Testis (tissue), 3 donors: ENCODE data around the gene LSM14A. TPM values are rescaled to one million over a fixed set of nuclear protein-coding genes. Genes with fewer than 3 reads are reported as not detected.

ENCODE experiments used
- DNase-seq: peaks from one replicate; pipeline ENCODE4 v3.0.0-alpha.2; 2019
- H3K27ac ChIP-seq, 2 donors: fragments of 200-600 bp; sonication (generic); one replicate each; pipeline ENCODE4 v1.5.1; 2019
- H3K27me3 ChIP-seq: fragments of 200-600 bp; sonication (generic); one replicate; pipeline ENCODE4 v1.5.1; 2019
- H3K36me3 ChIP-seq: fragments of 200-600 bp; sonication (generic); one replicate; pipeline ENCODE4 v1.5.1; 2017; ENCODE audit warnings: low read depth; ENCODE audit errors: missing control alignments
- H3K4me1 ChIP-seq: fragments of 200-600 bp; sonication (generic); one replicate; pipeline ENCODE4 v1.5.1; 2019
- H3K4me3 ChIP-seq, 2 donors: fragments of 200-600 bp; sonication (generic); one replicate each; pipeline ENCODE4 v1.5.1; 2017 to 2019
- H3K9me3 ChIP-seq: fragments of 200-600 bp; sonication (generic); one replicate; pipeline ENCODE4 v1.5.1; 2017
- POLR2A ChIP-seq: fragments of 450-650 bp; IDR thresholded peaks from one replicate; pipeline ENCODE4 v1.6.1; 2017; ENCODE audit warnings: antibody characterized with exemption, mild to moderate bottlenecking, moderate library complexity
- WGBS, 2 donors: methylation state at CpG; one replicate each; pipeline ENCODE4 v1.1.5; 2018; 5-methylcytosine and 5-hydroxymethylcytosine counted together
- intact Hi-C: fragments of 100-400 bp; cut with DNase I; formaldehyde crosslinking; loops from one replicate; pipeline ENCODE4 v1.15.1; 2023; ENCODE audit warnings: low total_unique reads
- polyA plus RNA-seq: library from polyadenylated mRNA; stranded (reverse); fragments of 350-450 nt; fragmentation: Illumina TruSeq; extraction: RNeasy Lipid Tissue Mini Kit (QIAGEN cat#74804); gene quantifications from one replicate; pipeline ENCODE4 v1.2.3, GENCODE V29; 2014; ENCODE audit warnings: low read depth, low replicate concordance; ENCODE audit not compliant: insufficient read depth
- total RNA-seq, 2 donors: library from RNA; depleted of rRNA; stranded (reverse); fragments of >200 nt; gene quantifications; one replicate each; pipeline ENCODE4 v1.2.3, GENCODE V29; 2016
- TF ChIP-seq, protein P1 (sequence below), 3 experiments: fragments of 450-650 bp in 2 of 3; fragments of 200-600 bp in 1 of 3; sonication (generic) in 1 of 3; IDR thresholded peaks; one replicate each; pipeline ENCODE4 v1.5.1; 2016 to 2019; ENCODE audit warnings: antibody characterized with exemption in 3 of 3, mild to moderate bottlenecking in 2 of 3, moderate library complexity in 1 of 3

LSM14A gene
- total and polyA plus RNA-seq, 3 donors from 2014 or later, result 122 to 192 (median 174) TPM

DNA sequence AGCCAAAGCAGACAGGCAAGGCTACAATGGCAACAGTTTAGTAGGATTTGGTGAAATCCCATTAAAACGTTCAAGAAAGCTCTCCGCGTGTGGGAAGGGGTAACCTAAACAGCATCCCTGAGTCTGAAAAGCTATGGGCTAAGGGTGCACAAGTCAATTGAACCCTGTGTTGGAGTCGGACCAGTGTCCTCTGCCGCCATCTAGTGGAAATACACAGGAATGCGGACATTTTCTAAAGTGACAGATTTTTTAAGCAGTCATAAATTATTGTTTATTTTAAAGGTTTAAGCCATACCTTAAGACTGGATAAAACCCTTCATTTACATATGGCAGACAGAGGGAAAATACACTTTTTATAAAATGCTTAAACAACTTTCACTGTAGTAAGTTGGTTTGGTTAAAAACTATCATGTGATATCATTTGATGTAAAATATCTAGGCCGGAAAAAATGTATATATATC lies 26.5 kb upstream of the LSM14A start:
- 18 to 19% methylated on average over 7 of the region's 7 CpGs for WGBS, 2 donors
- DNase-seq, result peak; percentile 67
- Histone ChIP-seq H3K27me3 (no peaks in the 10 kb centered on the region), H3K27ac (no peak overlapping the region), H3K4me1 (no peaks in the 10 kb centered on the region), H3K36me3 (no peaks in the 10 kb centered on the region), H3K4me3 (no peak overlapping the region), H3K9me3 (no peaks in the 10 kb centered on the region)
- TF ChIP-seq POLR2A, result no peak
- TF ChIP-seq, protein P1, sequence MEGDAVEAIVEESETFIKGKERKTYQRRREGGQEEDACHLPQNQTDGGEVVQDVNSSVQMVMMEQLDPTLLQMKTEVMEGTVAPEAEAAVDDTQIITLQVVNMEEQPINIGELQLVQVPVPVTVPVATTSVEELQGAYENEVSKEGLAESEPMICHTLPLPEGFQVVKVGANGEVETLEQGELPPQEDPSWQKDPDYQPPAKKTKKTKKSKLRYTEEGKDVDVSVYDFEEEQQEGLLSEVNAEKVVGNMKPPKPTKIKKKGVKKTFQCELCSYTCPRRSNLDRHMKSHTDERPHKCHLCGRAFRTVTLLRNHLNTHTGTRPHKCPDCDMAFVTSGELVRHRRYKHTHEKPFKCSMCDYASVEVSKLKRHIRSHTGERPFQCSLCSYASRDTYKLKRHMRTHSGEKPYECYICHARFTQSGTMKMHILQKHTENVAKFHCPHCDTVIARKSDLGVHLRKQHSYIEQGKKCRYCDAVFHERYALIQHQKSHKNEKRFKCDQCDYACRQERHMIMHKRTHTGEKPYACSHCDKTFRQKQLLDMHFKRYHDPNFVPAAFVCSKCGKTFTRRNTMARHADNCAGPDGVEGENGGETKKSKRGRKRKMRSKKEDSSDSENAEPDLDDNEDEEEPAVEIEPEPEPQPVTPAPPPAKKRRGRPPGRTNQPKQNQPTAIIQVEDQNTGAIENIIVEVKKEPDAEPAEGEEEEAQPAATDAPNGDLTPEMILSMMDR (IDR thresholded peaks at IDR 0.05), result peak; percentile 71 to 77 (median 72)
- intact Hi-C loops, result loop anchor here (10.0 kb wide), 1 partner anchor 371 kb away; no protein-coding TSS in a partner anchor

DNA sequence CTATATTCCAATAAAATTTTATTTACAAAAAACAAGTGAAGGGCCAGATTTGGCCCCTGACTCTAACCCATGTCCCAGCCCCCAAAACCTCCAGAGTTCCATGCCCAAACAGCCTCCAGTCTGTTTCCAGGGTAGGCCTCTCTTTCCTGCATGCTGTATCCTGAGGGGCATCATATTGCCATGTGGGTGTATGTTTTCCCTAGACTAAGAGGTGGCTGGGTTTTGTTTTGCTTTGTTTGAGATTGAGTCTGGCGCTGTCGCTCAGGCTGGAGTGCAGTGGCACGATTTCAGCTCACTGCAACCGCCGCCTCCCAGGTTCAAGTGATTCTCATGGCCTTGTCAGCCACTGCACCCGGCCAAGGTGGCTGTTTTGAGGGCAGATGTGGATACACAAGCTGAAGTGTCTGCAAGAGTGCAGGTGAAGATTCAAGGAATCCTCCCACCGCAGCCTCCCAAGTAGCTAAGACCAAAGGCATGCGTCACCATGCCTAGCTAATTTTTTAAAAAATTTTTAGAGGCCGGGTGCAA lies 23.6 kb upstream of the LSM14A start:
- TF ChIP-seq, protein P1 (IDR thresholded peaks at IDR 0.05), result no peak
- TF ChIP-seq POLR2A, result no peak
- DNase-seq, result no peak
- Histone ChIP-seq H3K4me1 (no peaks in the 10 kb centered on the region), H3K27ac (no peak overlapping the region), H3K27me3 (no peaks in the 10 kb centered on the region), H3K36me3 (no peaks in the 10 kb centered on the region), H3K4me3 (no peak overlapping the region), H3K9me3 (no peaks in the 10 kb centered on the region)
- WGBS, 2 donors, result 85 to 90% methylated on average over 9 of the region's 9 CpGs
- intact Hi-C loops, result loop anchor here (10.0 kb wide), 1 partner anchor 374 kb away; no protein-coding TSS in a partner anchor

DNA sequence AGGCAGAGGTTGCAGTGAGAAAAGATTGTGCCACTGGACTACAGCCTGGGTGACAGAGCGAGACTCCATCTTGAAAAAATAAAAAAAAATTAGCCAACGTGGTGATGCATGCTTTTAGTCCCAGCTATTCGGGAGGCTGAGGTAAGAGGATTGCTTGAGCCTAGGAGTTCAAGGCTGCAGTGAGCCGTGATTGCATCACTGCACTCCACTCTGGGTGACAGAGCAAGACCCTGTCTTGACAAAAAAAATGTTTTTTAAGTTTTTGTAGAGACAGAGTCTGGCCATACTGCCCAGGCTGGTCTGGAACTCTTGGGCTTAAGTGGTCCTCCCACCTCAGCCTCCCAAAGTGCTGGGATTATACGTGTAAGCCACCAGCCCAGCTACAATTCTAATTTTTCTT lies 22.4 kb upstream of the LSM14A start:
- intact Hi-C loops, result loop anchor here (10.0 kb wide), 1 partner anchor 375 kb away; no protein-coding TSS in a partner anchor
- H3K9me3 ChIP-seq, result no peaks in the 10 kb centered on the region
- 67 to 90% methylated on average over 5 of the region's 5 CpGs for WGBS, 2 donors

DNA sequence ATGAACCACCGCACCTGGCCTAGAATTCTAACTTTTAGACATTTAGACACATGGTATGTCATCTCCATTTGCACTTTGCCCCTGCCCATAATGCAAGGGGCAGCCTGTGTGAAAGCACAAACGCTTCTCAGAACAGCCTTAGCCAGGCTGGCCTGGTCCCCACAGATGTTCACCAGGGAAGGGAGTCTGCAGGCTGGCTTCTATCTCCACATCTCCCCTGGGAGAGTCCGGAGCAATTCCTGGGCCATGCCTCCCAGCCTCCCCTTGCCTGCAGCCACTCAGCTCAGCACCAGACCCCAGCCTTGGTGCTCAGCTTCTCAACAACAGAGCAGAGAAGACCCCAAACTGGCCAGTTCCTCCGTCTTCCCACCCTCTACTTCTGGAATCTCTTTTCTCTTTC lies 21.7 kb upstream of the LSM14A start:
- intact Hi-C loops, result no loop called here
- no peak for DNase-seq
- 83 to 84% methylated on average over 4 of the region's 4 CpGs for WGBS, 2 donors
- no peak for TF ChIP-seq POLR2A
- TF ChIP-seq, protein P1 (IDR thresholded peaks at IDR 0.05), result no peak
- no peaks in the 10 kb centered on the region for H3K4me1 ChIP-seq
- no peak overlapping the region for H3K27ac ChIP-seq
- no peaks in the 10 kb centered on the region for H3K9me3 ChIP-seq
- H3K4me3 ChIP-seq, result no peak overlapping the region
- H3K27me3 ChIP-seq, result no peaks in the 10 kb centered on the region
- no peaks in the 10 kb centered on the region for H3K36me3 ChIP-seq

More for the DNA sequence above, 22.4 kb upstream of the LSM14A start:
- Histone ChIP-seq H3K27me3 (no peaks in the 10 kb centered on the region), H3K4me1 (no peaks in the 10 kb centered on the region), H3K27ac (no peak overlapping the region), H3K4me3 (no peak overlapping the region), H3K36me3 (no peaks in the 10 kb centered on the region)
- TF ChIP-seq, protein P1 (IDR thresholded peaks at IDR 0.05), result no peak
- TF ChIP-seq POLR2A, result no peak
- no peak for DNase-seq

- TF ChIP-seq, protein P1 (IDR thresholded peaks at IDR 0.05), result no peak
- TF ChIP-seq POLR2A, result no peak
- Histone ChIP-seq H3K4me1 (no peaks in the 10 kb centered on the region), H3K9me3 (no peaks in the 10 kb centered on the region), H3K27ac (no peak overlapping the region), H3K36me3 (no peaks in the 10 kb centered on the region), H3K27me3 (no peaks in the 10 kb centered on the region), H3K4me3 (no peak overlapping the region)
- no peak for DNase-seq
- intact Hi-C loops, result no loop called here
- WGBS, 2 donors, result 92 to 94% methylated on average over 5 of the region's 5 CpGs
These were observed 20.9 kb upstream of the LSM14A start for GRCh38 chr19:34151439-34151838.
